ENCODE results near the gene RAPGEF5.

RAPGEF5 gene

DNA sequence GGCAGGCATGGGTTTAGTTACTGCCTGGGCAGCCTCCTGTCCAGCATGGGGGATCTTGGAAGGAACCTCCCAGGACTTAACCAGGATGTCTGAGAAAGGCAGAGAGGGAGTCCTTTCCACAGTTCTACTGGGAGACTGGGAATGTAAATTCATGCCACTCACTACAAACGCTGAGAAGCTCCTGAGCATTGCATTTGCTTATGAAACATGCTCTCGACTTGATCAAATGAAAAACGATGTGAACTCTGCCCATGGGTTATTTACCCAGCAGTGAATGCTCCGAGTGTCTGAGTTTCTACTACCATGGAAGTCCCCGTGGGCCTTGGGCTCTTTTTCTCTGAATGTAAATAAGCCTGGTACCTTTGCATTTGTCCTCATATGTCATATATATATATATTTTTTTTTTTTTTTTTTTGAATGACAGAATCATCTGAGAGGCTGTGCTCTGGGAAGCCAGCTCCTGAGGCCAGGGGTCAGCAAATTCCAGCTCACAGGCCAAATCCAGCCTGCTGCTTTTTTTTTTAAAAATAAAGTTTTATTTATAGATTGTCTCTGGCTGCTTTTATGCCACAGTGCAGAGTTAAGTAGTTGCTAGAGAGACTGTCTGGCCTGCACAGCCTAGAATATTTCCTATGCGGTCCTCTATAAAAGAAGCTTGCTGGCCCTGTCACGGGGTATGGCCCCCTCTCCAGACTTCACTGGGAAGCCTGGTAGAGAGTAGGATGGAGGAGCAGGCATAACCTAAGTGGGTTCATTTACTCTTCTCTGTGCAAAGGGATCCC is 21.4 kb upstream of the RAPGEF5 start:
- DNase-seq, result no peak

DNA sequence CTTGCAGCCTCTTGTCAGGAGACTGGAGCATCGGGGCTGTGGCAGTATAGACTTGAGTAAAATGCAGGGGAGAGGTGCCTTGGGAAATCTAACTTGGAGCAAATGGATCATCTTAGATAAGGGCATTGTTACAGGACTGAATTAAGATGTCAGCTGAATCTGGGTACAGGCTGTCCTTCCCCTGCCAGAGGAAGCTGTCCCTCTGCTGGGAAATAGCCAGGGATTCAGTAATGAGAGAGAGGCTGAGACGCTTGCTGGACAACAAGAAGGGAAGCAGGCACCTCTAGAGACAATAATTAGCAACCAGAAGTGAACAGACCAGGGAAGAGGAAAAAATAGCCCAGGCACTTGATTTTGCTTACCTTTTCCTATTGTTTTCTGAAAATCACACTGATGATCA is 20.7 kb upstream of the RAPGEF5 start:
- DNase-seq, result no peak

DNA sequence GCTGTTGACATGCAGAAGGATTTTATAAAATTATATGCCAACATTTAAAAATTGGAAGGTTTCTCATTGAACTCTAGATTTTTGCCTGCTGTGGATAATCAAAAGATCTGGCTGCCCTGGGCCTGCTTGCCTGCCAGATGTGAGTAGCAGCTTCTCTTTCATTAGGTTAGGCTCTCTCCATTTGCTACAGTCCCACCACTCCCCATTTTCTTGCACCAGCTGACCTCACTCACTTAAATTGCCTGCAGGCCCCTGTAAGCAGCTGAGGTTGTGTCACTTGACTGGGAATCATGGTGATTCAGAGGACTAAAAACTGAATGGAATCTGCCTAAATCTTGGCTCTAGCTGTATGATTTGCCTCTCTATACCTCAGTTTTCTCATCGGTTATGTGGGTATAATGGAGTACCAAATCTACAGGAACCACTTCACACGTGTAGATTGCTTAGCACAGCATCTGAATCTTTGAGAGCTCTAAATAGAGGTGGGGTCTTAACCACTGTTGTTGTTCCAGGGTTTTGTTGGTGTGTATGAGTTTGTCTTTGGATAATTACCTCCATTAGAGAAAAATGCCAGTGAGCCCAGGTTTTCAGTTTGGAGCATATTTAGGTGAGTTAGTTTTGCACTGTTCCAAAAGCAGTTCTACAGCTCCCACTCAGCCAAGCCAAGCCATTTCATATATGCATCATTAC is 18.6 kb upstream of the RAPGEF5 start:
- DNase-seq, result no peak

DNA sequence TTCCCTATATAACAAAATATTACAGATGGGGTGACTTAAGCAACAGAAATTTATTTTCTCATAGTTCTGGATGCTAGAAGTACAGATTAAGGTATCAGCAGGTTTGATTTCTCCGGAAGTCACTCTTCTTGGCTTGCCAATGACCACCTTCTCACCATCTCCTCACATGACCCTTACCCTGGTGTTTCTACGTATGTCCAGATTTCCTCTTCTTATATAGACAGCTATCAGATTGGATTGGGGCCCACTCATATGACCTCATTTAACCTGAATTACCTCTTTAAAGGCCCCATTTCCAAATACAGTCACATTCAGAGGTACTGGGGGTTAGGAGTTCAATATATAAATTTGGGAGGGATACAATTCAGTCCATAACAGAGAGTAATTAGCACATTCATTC is 17.0 kb upstream of the RAPGEF5 start:
- DNase-seq, result no peak

DNA sequence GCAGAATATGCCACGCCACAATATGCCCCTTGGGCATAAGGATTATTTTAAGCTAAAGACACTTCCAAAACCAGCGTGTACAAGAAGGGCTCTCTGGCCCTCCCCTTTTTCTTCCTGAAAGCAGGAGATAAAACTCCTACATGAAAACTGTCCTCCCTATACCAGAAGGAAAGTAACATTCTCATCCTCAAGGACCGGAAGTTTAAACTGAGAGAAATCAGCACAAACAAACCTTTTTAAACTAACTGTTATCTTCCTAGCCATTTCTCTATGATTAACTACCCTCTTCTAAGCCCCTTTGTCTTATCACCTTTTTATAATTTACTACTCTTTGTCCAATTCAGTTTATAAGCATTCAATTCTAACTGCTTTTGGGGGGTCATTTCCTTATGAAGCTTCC is 16.4 kb upstream of the RAPGEF5 start:
- no peak for DNase-seq

DNA sequence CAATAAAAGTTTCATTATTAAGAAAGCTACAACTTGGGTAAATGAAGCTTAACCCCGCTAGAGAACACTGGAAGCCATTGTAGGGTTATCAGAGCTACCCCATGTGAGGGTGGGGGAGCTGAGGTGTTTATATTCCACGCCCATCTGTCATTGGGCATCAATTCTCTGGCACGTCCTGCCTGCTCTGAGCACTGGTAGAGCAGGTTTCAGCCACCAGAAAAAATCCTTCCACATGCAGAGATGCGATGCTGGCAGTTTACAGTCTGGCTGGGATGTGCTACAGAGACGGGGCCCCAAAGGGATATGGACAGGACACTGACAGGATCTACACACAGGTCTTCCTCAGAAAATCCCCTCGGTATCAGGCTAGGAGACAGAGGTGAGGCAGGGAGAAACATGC is 15.9 kb upstream of the RAPGEF5 start:
- DNase-seq, result no peak

DNA sequence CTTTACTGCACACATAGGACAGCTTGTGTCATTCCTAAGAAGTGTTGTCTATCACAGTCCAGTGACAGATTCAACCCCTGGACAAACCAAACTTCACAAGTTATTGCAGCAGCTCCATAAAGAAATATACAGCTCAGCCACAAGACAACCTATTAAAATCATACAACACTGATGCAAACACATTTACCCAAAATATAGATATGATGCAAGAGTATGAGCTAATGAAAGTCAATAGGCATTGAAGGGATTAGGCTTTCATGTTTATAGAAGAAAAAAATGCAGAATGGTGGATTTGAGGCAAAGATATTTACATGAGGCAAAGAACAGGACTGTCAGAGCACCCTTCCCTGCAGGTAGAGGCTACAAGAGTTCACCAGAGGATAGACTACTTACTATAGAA is 14.9 kb upstream of the RAPGEF5 start:
- DNase-seq, result no peak

DNA sequence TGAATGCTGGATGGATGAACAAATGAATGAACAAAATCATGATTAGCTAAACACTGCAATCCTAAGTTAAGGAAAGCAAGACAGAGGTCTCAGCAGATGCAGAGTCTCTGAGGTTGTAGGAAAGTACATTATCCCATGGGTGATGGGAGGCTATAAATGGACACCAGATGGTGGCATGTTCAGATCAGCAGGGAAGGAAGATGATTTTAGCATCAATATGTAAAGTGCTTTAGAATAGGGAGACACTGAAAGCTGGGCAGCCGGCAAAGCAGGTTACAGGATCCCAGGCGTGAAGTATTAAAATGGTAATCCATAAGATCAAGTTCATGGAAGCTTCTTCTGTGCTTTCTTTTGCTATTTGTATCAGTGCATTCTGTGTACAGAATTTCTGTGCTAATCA is 7.9 kb upstream of the RAPGEF5 start:
- DNase-seq, result no peak

DNA sequence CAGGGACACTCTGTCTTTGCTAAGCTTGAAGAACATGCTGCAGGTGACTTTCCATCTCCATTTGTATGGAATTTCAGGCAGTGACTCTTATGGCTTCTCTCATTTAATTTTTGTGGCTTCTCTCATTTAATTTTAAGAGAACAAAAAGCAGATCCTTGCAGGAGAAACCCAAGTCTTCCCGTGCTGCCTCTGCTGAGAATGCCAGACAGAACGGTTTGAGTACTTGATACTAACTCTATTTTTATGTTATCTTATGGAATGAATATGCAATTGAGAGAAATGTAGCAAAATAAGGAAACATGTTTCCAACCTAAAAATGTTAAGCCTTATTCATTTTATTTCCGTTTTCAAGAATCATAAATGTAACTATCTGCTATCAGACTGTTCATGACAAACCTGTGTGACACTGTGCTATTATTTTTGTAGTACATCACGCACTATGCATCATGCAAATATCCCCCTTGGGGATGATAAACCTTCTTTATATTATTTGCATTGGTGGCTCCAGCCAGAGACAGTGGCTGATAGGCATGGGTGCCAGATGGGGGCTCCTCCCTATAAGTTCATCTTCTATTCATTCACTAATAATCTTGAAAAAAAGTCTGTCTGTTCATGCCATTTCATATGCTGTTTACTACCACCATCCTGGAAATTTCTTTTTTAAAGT is 6.9 kb upstream of the RAPGEF5 start:
- no peak for DNase-seq

DNA sequence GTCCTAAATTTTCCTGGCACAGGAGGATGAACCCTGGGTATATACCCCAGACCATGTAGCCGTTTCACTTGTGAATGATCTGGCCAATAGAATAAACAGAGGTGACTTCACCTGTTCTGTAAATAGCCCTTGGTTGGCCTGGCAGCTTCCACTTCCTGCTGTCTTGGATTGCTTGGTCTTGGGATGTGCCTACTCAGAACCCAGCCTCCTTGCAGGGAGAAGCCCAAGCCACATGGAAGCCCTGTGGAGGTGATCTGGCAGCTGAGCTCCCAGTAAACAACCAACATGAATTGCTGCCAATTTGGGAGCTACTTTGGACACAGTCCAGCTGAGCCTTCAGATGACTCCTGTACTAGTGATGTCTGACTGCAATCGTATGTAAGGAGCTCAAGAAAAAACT is 4.8 kb upstream of the RAPGEF5 start:
- no peak for DNase-seq

DNA sequence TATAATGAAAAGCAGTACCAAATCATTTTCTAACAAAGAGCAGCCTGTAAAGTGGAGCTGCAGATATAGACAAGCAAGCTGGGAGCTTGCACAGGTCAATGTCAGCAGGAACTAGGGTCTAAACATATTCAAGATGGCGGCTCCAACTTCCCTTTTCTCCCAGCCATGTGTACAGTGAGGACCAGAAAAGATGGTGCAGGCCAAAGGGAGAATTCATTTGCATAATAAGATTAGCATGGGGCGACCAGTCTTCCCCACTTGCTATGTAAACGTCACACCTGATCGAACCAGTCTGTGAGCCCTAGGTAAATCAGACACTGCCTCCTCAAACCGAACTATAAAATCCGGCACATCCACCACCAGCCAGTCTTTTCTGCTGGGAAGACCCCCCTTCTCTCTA is 4.4 kb upstream of the RAPGEF5 start:
- DNase-seq, result no peak

DNA sequence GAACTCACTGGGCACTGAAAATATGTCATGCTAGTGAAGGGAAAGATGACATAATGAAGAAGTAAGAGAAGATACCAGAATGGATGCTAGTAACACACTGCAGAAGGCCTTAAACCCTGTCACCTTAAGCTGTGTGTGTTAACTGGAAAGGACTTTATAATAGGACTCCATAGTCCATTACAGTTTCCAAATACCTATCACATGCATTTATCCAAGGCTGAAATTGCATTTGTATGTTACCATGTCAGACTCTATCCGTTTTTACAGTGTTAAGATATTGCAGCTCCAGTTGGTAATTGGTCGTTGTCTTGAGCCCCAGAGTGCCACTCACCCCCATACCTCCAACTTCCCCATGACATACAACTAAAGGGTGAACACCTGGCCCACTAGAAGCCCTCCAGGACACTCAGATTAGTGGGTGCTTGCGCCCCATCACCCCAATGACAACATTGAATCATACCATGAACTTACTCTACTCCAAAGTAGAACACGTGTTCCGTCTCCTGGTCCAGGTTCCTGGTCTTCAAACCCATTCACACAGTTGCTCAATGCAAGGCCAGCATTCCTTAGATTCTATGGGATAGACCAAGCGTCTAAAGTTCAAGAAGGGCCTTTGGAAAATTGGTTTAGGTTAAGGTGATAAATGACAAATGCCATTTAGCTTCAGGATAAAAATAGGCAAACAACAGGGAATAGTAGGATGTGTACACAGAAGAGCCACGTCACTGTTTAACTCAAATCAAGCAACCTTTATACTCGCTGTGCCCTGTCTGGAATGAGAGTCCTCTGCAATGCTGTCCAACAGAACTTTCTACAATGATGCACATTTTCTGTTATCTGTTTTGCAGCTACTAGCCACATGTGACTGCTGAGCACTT is 2.1 kb upstream of the RAPGEF5 start:
- no peak for DNase-seq

DNA sequence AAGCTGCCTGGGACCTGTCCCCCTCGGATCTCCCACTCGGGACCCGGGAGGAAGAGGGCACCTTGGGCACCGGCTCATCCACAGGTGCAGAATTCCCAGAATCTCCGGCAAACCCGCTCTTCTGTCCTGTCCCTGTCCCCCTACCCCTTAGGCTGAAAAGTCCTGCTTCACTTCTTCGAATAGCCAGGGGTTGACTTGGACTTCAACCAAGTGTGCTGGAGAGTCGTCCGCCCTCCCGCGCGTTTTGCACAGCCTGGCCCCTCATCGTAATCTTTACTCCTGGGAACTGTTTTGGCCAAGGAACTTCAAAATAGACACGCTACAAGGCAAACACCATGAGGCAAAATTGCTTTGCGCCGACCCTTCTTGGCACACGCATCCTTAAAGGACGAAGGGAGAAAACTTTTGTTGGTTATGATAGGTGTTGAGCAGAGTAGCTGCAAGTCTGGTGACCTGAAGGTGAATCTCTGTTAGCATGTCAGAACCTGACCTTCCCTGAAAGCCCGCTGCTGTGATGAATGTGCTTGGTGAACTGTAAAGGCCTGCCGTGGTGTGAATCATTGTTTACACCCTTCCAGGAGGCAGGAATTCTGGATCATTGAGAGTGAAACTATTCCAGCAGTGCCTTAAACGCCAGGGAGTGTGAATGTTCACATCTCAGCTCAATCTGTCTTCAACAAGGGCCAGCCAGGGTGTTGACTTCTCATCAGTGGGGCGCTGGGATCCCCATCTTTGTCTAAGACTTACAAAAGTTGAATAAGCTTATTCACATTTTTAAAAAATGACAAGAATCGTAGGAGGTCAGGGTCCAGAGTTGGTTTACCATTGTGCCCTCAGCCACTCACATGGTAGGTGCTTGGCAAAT is 589 bp upstream of the RAPGEF5 start:
- DNase-seq, result no peak

DNA sequence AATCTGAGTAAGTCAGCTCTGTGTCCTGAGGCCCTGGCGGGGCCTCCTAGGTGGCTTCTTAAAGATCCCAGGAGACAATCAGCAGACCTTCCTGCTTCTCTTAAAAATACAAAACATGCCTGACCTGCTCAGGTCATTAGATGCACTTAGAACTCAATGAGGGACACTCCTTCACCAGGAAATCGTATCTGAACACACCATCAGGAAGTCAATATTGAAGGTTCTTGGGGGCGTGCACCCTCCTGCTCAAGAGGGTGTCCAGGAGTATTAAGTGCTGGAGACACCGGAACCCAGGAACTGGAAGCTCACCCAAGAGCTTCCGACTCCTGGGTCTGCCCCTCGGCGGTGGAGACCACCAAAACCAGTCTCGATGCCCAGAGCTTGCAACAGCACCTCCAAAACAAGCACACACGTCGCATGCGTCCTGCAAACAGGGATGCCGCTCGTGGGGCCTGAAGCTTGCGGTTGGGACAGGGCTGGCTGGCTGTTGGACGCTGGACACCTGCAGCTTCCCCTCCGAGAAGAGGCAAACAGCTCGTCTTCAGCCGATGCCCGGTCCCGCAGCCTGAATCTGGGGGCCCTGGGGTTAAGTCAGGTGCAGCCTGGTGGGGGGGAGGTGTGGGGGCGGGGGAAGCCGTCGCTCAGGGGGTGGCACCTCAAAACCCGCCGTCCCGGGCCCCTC is 803 bp downstream of the RAPGEF5 start:
- no peak for DNase-seq

DNA sequence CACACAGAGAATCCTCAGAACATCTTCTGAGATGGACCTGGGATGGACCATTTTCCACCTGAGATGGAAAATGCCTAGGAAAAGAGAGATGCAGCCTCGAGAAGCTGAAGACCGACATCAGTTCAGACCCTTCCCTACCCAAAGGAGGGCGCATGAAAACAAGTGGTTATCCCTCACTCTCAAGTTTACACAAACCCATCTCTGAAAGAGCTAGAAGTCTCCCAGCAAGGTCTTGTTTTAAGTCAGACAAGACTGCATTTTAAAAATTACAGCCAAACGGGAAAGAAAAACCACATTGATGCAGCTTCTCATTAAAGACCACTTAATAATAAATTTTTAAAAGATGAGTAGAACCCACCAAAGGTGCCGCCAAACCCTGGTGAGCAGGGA is 1.3 kb downstream of the RAPGEF5 start:
- DNase-seq, result no peak

DNA sequence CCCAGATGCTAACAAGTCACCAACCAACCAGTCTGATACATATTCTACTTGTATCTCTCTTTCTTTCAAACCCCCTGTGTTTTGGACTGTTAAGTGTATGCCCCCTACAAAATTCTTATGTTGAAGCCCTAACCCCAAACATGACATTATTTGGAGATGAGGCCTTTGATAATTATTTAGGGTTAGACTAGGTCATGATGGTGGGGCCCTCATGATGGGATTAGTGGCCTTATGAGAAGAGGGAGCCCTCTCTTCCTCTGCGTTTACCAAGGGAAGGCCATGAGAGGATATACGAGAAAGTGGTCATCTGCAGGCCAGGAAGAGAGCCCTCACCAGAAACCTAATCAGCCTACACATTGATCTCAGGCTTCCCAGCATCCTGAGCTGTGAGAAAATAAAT is 2.5 kb downstream of the RAPGEF5 start:
- no peak for DNase-seq

DNA sequence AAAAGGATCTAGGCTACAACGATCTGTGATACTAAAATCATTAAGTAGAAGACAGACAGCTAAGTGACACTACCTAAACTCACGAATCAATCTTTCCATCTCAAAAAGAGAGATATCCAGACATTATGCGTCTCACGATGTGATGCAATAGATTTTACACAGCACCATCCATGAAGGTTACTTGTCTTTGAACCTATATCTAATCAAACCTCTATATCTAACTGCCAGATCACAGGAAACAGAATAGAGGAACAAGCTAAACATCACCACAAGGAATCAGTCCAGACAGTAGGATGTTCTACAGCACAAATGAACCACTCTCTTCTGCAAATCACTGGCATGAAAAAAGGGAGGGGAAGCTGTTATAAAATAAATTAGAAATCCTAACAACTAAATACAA is 4.1 kb downstream of the RAPGEF5 start:
- DNase-seq, result no peak

DNA sequence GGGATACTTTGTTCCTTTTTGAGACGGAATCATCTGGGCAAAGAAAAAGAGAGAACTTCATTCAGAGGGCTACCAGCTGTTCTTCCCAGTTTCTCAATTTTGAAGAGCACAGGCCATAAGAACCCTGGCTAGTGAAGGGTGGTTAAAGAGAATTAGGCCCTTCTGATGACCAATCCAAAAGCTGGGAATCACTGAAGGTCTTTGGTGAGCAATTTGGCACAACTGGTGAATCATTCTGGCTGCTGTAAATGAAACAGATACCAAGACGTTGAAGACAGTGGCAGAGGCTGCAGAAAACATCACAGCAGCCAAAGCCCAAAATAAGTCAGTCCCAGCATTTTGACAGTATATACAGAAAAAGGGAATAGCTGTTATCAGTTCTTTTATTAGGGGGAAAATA is 5.1 kb downstream of the RAPGEF5 start:
- no peak for DNase-seq

DNA sequence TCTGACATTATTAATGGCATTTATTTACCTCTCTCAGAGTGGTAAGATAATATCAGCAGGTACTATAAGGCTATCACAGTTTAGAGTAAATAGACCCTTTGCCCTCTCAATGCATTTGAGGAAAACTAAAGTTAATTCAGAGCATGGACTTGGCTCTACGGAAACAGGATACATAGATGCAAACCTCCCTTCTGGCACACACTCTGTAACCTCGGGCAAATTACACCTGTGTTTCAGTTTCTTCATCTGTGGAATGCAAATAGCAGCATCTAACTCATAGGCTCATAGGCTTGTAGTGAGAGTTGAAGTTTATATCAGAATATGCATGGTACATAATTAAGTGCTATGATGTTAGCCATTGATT is 5.6 kb downstream of the RAPGEF5 start:
- DNase-seq, result no peak

DNA sequence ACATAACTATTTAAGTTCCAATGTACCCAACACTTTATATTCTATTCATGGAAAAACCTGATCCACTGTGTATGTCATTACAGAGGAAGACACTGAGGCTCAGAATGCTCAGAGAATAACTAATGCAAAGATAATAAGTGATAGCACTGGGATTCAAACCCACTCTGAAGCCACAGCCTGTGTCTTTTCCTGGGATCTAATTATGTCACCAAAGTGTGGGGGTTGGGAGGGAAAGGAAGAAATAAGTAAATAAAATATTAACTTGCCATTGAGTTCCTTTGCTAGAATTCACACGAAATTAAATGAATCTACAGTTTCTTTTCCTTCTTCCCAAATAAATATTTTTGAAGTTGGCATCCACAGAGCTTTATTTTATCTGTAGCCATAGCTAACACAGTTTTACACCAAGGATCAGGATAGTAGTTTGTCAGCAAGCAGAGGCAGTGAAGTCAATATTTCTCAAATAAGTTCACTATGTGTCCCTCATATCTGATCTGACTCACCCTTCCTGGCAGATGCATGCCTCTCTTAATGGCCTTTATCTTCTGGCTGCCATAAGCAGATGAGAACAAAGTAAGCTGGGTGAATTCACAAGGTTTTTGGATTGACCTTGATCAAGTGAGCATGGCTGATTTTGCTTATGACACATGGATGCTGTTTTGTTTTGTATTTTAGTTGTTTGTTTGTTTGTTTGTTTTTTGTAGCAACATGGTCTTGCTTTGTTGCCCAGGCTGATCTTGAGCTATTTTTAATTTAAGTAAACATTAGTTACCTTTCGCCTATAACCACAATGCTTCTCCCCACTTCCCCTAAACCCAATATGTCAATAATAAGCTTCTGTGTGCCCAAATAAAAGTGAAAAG is 6.3 kb downstream of the RAPGEF5 start:
- no peak for DNase-seq

DNA sequence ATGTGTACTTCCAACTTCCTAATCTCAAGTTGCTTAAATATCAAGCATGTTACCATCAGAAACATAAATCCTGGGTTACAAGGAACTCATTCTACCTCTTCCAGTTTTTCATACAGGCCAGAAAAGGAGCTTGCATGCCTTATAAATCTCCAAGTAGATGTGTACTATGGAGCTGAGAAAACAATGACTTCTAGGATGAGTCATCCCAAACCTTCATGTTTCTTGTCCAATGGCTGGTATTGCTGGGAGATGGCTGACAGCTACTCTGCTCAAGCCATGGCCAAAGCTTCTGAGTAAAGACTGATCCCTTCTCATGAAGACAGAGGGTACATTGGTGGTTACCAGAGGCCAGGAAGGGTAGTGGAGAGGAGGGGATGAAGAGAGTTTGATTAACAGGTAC is 8.6 kb downstream of the RAPGEF5 start:
- DNase-seq, result no peak

All from CD4-positive, alpha-beta T cell treated with Interleukin-4 for 1 hour (primary cell).